HepG2 (cell line): ENCODE data around the gene MCOLN1. TPM values are rescaled to one million over a fixed set of nuclear protein-coding genes. Genes with fewer than 3 reads are reported as not detected.

Experiments
- GTF2F1 ChIP-seq: fragments of 150-350 bp; IDR thresholded peaks from 2 replicates; pipeline ENCODE4 v1.6.1; 2014; ENCODE audit warnings: low read length
- HNRNPH1 ChIP-seq: fragments of 200-400 bp; formaldehyde crosslinking; optimal IDR thresholded peaks from 2 replicates; pipeline ENCODE3; 2017; ENCODE audit warnings: mild to moderate bottlenecking, low read depth, low read length
- MAFG ChIP-seq: sonication (generic); formaldehyde crosslinking; IDR thresholded peaks from 2 replicates; pipeline ENCODE4 v1.5.1; 2020; ENCODE audit warnings: mild to moderate bottlenecking, missing genetic modification reagents
- MIER2 ChIP-seq: IDR thresholded peaks from 2 replicates; pipeline ENCODE4 v1.6.1; 2016; ENCODE audit warnings: missing biosample characterization, missing genetic modification reagents
- PHF5A ChIP-seq: IDR thresholded peaks from one replicate; pipeline ENCODE4 v1.6.1; 2018; ENCODE audit warnings: low read depth, missing genetic modification reagents; ENCODE audit not compliant: unreplicated experiment
- RELA ChIP-seq: sonication (generic); formaldehyde crosslinking; IDR thresholded peaks from 2 replicates; pipeline ENCODE4 v1.4.0; 2020; ENCODE audit warnings: missing genetic modification reagents
- RFX1 ChIP-seq: fragments of 450-650 bp; IDR thresholded peaks from 2 replicates; pipeline ENCODE4 v1.6.1; 2017
- SAP130 ChIP-seq: IDR thresholded peaks from 2 replicates; pipeline ENCODE4 v1.6.1; 2016; ENCODE audit warnings: low read depth
- SIN3B ChIP-seq: fragments of 150-350 bp; IDR thresholded peaks from 2 replicates; pipeline ENCODE4 v1.6.1; 2014; ENCODE audit warnings: low read length
- SRY ChIP-seq: sonication (generic); formaldehyde crosslinking; IDR thresholded peaks from 2 replicates; pipeline ENCODE4 v1.8.0; 2022; ENCODE audit warnings: mild to moderate bottlenecking, missing genetic modification reagents
- ZBTB7B ChIP-seq: sonication (generic); formaldehyde crosslinking; IDR thresholded peaks from 2 replicates; pipeline ENCODE4 v1.4.0; 2020; ENCODE audit warnings: missing genetic modification reagents
- ZFP90 ChIP-seq: sonication (generic); formaldehyde crosslinking; IDR thresholded peaks from 2 replicates; pipeline ENCODE4 v1.8.0; 2022; ENCODE audit warnings: missing genetic modification reagents, mild to moderate bottlenecking, inconsistent platforms, borderline replicate concordance
- ZKSCAN5 ChIP-seq: sonication (generic); formaldehyde crosslinking; IDR thresholded peaks from 2 replicates; pipeline ENCODE4 v1.5.1; 2020; ENCODE audit warnings: mild to moderate bottlenecking, missing genetic modification reagents
- ZNF567 ChIP-seq: sonication (generic); formaldehyde crosslinking; IDR thresholded peaks from 2 replicates; pipeline ENCODE4 v1.8.1; 2023; ENCODE audit warnings: mild to moderate bottlenecking, missing genetic modification reagents, borderline replicate concordance
- ZNF776 ChIP-seq: sonication (generic); formaldehyde crosslinking; IDR thresholded peaks from 2 replicates; pipeline ENCODE4 v1.4.0; 2020; ENCODE audit warnings: mild to moderate bottlenecking, missing genetic modification reagents
- polyA plus RNA-seq, 8 experiments: library from polyadenylated mRNA; depleted of rRNA in 3 of 8; stranded (reverse) in 7 of 8; unstranded in 1 of 8; fragments of >200 nt; fragmentation: Illumina TruSeq in 4 of 8; extraction: Trizol in 4 of 8; gene quantifications; 2 replicates each; pipeline versions ENCODE4 v1.2.1 to v1.2.3, GENCODE V29; 2011 to 2016; ENCODE audit warnings: low read depth in 4 of 8, missing spikeins in 1 of 8, mixed read lengths in 1 of 8; ENCODE audit not compliant: insufficient read depth in 1 of 8
- total RNA-seq, 5 experiments: library from RNA; depleted of rRNA; stranded (reverse); fragments of >200 nt; fragmentation: Illumina TruSeq; extraction: Trizol; gene quantifications; 2 replicates each; pipeline ENCODE4 v1.2.3, GENCODE V29; 2016; ENCODE audit warnings: low read depth in 1 of 5
- TF ChIP-seq, protein P1 (sequence below): sonication (generic); formaldehyde crosslinking; IDR thresholded peaks from 2 replicates; pipeline ENCODE4 v1.4.0; 2020; ENCODE audit warnings: missing genetic modification reagents
- TF ChIP-seq, protein P2 (sequence below): sonication (generic); formaldehyde crosslinking; IDR thresholded peaks from 2 replicates; pipeline ENCODE4 v1.4.0; 2020; ENCODE audit warnings: mild to moderate bottlenecking, missing genetic modification reagents
- TF ChIP-seq, protein P3 (sequence below): sonication (generic); formaldehyde crosslinking; IDR thresholded peaks from 2 replicates; pipeline ENCODE4 v1.5.0; 2020; ENCODE audit warnings: mild to moderate bottlenecking, missing genetic modification reagents, borderline replicate concordance
- TF ChIP-seq, protein P4 (sequence below): sonication (generic); formaldehyde crosslinking; IDR thresholded peaks from 2 replicates; pipeline ENCODE4 v1.4.0; 2020; ENCODE audit warnings: missing genetic modification reagents; ENCODE audit errors: not compliant biosample characterization

Gene MCOLN1
- total and polyA plus RNA-seq, 2 of the 13 experiments (the other 11 are each of a cell fraction or from before 2014, with no cell fraction given) = 3.4 to 15.7 TPM

DNA sequence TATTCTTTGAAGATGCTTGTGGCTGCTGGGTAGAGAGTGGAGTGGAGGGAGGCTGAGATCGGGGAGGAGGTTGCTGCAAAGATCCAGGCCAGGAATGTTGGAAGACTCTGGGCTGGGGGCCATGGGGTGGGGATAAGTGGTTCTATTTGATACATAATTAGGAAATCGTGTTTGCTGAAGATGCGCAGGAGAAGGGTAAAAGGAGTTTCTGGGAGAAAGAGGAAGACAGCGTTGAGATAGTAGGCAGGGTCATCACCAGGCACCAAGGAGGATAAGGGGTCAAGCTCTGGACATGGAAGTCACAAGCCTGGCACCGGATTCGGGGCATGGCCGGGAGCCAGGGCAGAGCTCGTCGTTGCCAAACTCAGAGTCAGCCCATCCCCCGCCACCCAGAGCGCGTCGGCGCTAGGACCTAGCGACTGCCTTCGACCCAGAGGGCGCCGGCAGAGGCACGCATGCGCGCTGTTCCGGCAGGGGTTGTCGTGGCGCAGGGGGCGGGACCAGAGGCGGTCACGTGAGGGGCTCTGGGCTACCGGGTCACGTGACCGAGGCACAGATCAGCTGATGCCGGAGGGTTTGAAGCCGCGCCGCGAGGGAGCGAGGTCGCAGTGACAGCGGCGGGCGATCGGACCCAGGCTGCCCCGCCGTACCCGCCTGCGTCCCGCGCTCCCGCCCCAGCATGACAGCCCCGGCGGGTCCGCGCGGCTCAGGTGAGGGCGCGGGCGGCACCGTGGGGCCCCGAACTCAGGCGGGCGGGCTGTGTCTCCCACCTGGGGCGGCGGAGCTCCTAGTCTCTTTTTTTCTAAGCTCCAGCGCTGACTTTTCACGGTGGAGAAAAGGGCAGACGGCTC, at the start of gene MCOLN1 (continued):
- TF ChIP-seq MIER2 (CRISPR knock-in tag) (peak; percentile 72), ZKSCAN5 (CRISPR knock-in tag) (no peak), ZBTB7B (0 out of 2 replicates have a peak, but pooled peaks have one; percentile 47), RELA (CRISPR knock-in tag) (0 out of 2 replicates have a peak, but pooled peaks have one; percentile 44), GTF2F1 (peak; percentile 90; the same call in 1 of the 2 replicates), MAFG (CRISPR knock-in tag) (no peak), SAP130 (CRISPR knock-in tag) (peak; percentile 100), ZNF776 (CRISPR knock-in tag) (peak; percentile 76), SIN3B (peak; percentile 97), ZNF567 (CRISPR knock-in tag) (no peak), HNRNPH1 (no peak), ZFP90 (CRISPR knock-in tag) (no peak; the same call in none of the 2 replicates), RFX1 (no peak), SRY (peak; percentile 52; the same call in 1 of the 2 replicates), PHF5A (CRISPR knock-in tag) (peak; percentile 80)
- TF ChIP-seq, protein P1, sequence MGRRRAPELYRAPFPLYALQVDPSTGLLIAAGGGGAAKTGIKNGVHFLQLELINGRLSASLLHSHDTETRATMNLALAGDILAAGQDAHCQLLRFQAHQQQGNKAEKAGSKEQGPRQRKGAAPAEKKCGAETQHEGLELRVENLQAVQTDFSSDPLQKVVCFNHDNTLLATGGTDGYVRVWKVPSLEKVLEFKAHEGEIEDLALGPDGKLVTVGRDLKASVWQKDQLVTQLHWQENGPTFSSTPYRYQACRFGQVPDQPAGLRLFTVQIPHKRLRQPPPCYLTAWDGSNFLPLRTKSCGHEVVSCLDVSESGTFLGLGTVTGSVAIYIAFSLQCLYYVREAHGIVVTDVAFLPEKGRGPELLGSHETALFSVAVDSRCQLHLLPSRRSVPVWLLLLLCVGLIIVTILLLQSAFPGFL (CRISPR knock-in tag) = no peak
- TF ChIP-seq, protein P2, sequence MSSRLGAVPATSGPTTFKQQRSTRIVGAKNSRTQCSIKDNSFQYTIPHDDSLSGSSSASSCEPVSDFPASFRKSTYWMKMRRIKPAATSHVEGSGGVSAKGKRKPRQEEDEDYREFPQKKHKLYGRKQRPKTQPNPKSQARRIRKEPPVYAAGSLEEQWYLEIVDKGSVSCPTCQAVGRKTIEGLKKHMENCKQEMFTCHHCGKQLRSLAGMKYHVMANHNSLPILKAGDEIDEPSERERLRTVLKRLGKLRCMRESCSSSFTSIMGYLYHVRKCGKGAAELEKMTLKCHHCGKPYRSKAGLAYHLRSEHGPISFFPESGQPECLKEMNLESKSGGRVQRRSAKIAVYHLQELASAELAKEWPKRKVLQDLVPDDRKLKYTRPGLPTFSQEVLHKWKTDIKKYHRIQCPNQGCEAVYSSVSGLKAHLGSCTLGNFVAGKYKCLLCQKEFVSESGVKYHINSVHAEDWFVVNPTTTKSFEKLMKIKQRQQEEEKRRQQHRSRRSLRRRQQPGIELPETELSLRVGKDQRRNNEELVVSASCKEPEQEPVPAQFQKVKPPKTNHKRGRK (CRISPR knock-in tag) = no peak
- TF ChIP-seq, protein P3, sequence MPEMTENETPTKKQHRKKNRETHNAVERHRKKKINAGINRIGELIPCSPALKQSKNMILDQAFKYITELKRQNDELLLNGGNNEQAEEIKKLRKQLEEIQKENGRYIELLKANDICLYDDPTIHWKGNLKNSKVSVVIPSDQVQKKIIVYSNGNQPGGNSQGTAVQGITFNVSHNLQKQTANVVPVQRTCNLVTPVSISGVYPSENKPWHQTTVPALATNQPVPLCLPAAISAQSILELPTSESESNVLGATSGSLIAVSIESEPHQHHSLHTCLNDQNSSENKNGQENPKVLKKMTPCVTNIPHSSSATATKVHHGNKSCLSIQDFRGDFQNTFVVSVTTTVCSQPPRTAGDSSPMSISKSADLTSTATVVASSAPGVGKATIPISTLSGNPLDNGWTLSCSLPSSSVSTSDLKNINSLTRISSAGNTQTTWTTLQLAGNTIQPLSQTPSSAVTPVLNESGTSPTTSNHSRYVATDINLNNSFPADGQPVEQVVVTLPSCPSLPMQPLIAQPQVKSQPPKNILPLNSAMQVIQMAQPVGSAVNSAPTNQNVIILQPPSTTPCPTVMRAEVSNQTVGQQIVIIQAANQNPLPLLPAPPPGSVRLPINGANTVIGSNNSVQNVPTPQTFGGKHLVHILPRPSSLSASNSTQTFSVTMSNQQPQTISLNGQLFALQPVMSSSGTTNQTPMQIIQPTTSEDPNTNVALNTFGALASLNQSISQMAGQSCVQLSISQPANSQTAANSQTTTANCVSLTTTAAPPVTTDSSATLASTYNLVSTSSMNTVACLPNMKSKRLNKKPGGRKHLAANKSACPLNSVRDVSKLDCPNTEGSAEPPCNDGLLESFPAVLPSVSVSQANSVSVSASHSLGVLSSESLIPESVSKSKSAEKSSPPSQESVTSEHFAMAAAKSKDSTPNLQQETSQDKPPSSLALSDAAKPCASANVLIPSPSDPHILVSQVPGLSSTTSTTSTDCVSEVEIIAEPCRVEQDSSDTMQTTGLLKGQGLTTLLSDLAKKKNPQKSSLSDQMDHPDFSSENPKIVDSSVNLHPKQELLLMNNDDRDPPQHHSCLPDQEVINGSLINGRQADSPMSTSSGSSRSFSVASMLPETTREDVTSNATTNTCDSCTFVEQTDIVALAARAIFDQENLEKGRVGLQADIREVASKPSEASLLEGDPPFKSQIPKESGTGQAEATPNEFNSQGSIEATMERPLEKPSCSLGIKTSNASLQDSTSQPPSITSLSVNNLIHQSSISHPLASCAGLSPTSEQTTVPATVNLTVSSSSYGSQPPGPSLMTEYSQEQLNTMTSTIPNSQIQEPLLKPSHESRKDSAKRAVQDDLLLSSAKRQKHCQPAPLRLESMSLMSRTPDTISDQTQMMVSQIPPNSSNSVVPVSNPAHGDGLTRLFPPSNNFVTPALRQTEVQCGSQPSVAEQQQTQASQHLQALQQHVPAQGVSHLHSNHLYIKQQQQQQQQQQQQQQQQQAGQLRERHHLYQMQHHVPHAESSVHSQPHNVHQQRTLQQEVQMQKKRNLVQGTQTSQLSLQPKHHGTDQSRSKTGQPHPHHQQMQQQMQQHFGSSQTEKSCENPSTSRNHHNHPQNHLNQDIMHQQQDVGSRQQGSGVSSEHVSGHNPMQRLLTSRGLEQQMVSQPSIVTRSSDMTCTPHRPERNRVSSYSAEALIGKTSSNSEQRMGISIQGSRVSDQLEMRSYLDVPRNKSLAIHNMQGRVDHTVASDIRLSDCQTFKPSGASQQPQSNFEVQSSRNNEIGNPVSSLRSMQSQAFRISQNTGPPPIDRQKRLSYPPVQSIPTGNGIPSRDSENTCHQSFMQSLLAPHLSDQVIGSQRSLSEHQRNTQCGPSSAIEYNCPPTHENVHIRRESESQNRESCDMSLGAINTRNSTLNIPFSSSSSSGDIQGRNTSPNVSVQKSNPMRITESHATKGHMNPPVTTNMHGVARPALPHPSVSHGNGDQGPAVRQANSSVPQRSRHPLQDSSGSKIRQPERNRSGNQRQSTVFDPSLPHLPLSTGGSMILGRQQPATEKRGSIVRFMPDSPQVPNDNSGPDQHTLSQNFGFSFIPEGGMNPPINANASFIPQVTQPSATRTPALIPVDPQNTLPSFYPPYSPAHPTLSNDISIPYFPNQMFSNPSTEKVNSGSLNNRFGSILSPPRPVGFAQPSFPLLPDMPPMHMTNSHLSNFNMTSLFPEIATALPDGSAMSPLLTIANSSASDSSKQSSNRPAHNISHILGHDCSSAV (CRISPR knock-in tag) = no peak
- TF ChIP-seq, protein P4, sequence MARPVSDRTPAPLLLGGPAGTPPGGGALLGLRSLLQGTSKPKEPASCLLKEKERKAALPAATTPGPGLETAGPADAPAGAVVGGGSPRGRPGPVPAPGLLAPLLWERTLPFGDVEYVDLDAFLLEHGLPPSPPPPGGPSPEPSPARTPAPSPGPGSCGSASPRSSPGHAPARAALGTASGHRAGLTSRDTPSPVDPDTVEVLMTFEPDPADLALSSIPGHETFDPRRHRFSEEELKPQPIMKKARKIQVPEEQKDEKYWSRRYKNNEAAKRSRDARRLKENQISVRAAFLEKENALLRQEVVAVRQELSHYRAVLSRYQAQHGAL (CRISPR knock-in tag) = no peak
